Activated naive CD8-positive, alpha-beta T cell treated with anti-CD3 and anti-CD28 coated beads, Interleukin-2, amount 50 U/mL, for 24 hours (primary cell): ENCODE results near the gene CHD9NB.
"Not testable (repeated sequence)": the region's sequence is repeated elsewhere in the genome, so short reads cannot be mapped to it uniquely, and the experiment has no call there.

ENCODE experiments used
- ATAC-seq: fragments of 150-1000 bp; cut with Tn5 transposase; one replicate; pipeline ENCODE4 v1.10.0; 2021
- DNase-seq: peaks from one replicate; pipeline ENCODE4 v3.0.0; 2021
- H3K27ac Mint-ChIP-seq: one replicate; pipeline ENCODE4 v1.8.0; 2021; ENCODE audit warnings: mild to moderate bottlenecking, mixed read lengths
- H3K27me3 Mint-ChIP-seq: one replicate; pipeline ENCODE4 v1.8.0; 2021; ENCODE audit warnings: mixed read lengths
- H3K36me3 Mint-ChIP-seq: one replicate; pipeline ENCODE4 v1.8.0; 2021; ENCODE audit warnings: low read depth, mixed read lengths
- H3K4me1 Mint-ChIP-seq: one replicate; pipeline ENCODE4 v1.8.0; 2021; ENCODE audit warnings: mixed read lengths
- H3K4me3 Mint-ChIP-seq: one replicate; pipeline ENCODE4 v1.8.0; 2021; ENCODE audit warnings: mild to moderate bottlenecking, moderate library complexity, mixed read lengths
- H3K9me3 Mint-ChIP-seq: one replicate; pipeline ENCODE4 v1.8.0; 2021; ENCODE audit warnings: mixed read lengths

The CHD9NB gene

DNA sequence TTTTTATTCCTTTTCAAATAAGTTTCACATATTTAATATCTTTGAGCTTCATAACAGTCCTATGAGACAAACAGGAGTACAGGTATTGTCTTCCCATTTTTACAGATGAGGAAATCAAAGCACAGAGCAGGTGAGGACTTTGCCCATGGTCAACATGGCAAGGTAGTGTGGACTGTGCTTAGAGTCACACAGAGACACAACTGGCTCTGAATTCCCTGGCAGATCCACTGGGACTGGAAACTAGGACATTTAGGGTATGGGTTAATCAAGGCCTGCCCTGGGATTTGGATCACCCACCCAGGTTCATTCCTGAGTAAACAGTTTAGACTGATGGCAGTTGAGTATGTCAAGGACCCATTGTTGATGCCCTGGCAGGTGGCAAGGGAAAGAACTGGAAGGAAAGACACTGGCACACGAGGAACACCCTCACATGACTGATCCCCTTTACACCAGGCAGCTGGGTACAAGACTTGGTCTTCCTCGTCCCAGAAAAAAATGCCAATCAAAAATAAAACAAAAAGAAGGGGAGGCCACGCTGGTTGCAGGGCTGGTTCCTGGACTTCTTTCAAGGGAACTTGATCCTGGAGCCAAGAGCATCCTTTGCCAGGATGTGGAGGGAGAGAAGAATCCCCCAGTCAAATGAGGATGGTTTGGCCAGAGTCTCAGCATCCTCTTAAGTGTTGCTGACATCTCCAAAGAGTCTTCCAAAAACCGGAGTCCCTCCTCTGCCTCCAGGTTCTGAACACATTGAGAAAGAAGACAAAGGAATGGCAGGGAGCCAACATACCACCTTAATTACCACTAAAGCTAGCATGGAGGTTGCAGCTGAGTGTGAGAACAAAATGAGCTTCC lies 37.0 kb upstream of the CHD9NB start:
- peaks cover 40% of the 10 kb centered on the region for H3K4me1 Mint-ChIP-seq
- no peak overlapping the region for H3K27ac Mint-ChIP-seq
- no peak overlapping the region for H3K4me3 Mint-ChIP-seq

DNA sequence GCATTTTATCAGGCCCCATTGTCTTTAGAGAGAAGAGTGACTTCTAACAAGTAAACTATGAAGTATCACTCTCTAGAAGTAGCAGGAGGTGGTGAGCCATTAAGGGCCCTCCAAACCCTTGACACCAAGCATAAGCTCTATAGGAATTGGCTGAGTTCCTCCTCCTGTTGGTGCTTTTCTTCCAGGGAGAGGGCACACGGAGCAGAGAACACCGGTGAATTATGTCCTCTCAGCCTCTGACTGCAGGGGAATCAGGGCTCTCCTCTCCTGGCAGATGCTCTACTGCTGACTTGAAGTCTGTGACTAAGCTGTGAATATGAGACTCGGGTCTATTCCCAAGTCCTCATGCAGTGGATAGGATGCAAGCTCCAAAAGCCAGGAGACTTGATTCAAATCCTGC lies 34.4 kb upstream of the CHD9NB start:
- Mint-ChIP-seq H3K9me3 (no peaks in the 10 kb centered on the region), H3K36me3 (peaks cover 1% of the 10 kb centered on the region), H3K27me3 (no peaks in the 10 kb centered on the region), H3K4me3 (no peak overlapping the region), H3K4me1 (peaks cover 29% of the 10 kb centered on the region), H3K27ac (no peak overlapping the region)
- DNase-seq: no peak
- no peak for ATAC-seq

More for the DNA sequence above, 37.0 kb upstream of the CHD9NB start:
- DNase-seq (no peak), ATAC-seq (no peak)
- Mint-ChIP-seq H3K9me3 (no peaks in the 10 kb centered on the region), H3K36me3 (peaks cover 1% of the 10 kb centered on the region), H3K27me3 (no peaks in the 10 kb centered on the region)

DNA sequence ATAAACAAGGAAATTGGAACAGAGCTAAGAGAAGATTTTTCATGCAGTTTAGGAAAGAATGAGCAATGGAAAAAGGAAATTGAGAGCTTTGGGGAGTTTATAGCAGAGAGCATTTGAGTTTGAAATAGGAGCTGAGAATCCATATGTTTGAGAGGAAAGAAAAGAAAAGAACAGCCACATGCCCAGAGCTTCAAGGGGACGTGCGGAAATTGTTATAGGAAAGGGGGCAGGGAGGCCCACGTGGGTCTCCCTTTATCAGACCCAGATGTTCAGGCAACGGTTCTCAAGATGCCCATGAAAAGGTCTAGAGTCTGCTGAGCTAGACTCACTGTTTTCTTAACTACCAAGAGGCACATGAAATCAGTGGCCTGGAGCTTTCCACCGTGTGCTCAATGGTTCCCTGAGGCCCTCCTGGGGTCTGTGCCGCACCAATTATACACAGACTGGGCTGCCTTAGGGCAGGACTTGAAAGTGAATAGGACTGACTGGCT lies 33.3 kb upstream of the CHD9NB start:
- no peaks in the 10 kb centered on the region for H3K36me3 Mint-ChIP-seq
- ATAC-seq: no peak
- H3K4me1 Mint-ChIP-seq: peaks cover 22% of the 10 kb centered on the region
- H3K4me3 Mint-ChIP-seq: no peak overlapping the region
- no peaks in the 10 kb centered on the region for H3K9me3 Mint-ChIP-seq
- H3K27me3 Mint-ChIP-seq: no peaks in the 10 kb centered on the region
- DNase-seq: no peak
- H3K27ac Mint-ChIP-seq: no peak overlapping the region

DNA sequence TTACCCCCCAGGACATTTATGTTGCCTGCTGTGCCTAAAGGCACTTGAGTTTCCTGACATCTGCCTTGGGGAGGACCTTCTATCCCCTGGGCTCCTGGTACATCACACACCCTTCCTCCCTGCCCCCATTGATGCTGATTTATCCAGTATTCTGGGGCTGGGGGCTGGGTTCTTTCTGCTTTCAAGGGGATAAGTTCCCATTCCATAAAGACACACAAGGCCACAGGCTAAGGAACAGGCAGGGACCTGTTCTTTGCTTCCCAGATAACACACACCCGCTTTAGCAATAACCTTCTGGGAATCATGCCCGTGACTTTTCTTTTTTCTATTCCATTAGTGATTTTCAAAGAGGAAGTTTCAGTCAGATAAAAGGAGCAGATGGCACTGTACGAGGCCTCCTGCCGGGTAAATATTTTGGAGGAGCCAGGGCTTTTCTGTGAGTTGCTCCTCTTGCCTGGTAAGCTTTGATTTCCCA lies 32.7 kb upstream of the CHD9NB start:
- ATAC-seq (no peak), DNase-seq (no peak)
- H3K4me3 Mint-ChIP-seq: no peak overlapping the region
- no peaks in the 10 kb centered on the region for H3K9me3 Mint-ChIP-seq
- no peaks in the 10 kb centered on the region for H3K27me3 Mint-ChIP-seq
- peaks cover 16% of the 10 kb centered on the region for H3K4me1 Mint-ChIP-seq
- H3K36me3 Mint-ChIP-seq: no peaks in the 10 kb centered on the region
- H3K27ac Mint-ChIP-seq: no peak overlapping the region

DNA sequence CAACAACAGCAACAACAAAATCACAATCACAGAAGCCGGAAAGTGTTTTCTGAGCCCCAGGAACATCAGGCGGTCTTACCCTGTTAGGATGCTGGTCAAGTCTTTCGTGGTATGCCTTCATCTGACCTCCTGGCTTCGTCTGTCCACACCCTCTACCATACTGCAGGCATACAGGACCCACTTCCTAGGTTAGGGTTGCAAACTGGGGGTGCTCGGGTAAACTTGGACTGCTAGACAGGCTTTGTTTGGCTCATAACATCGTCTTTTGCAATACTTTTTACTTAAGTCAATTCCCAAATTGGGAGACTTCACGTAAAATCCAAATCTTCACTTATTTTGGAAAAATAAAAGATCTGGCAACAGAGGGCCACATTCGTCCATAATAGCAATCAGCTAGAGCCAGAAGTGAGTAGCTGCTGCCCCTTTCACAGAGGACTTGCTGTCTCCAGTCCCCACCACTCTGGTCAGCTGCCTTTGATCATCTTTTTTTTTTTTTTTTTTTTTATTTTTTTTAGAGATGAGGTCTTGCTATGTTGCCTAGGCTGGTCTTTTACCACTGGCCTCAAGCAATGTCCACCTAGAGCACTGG lies 32.1 kb upstream of the CHD9NB start:
- DNase-seq: no peak
- no peaks in the 10 kb centered on the region for H3K27me3 Mint-ChIP-seq
- H3K9me3 Mint-ChIP-seq: no peaks in the 10 kb centered on the region
- H3K4me3 Mint-ChIP-seq: no peak overlapping the region
- no peaks in the 10 kb centered on the region for H3K36me3 Mint-ChIP-seq
- peaks cover 10% of the 10 kb centered on the region for H3K4me1 Mint-ChIP-seq
- ATAC-seq: no peak
- no peak overlapping the region for H3K27ac Mint-ChIP-seq

DNA sequence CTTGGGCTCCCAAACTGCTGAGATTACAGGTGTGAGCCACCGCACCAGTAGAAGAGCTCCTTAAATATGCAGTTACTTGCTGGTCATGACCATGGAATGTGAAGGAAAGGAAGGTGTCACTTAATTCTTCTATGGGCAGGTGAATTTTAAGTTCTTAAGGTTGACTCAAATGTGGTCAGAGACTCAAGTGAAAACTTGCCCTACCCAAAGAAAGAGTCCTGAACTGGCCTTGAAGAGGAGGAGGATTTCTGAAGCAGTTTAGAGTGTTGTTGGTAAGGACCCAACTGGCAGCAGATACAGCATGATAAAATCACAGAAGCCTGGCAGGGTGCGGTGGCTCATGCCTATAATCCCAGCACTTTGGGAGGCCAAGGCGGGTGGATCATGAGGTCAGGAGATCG lies 31.4 kb upstream of the CHD9NB start:
- DNase-seq (no peak), ATAC-seq (no peak)
- Mint-ChIP-seq H3K4me1 (peaks cover 6% of the 10 kb centered on the region), H3K27me3 (no peaks in the 10 kb centered on the region), H3K9me3 (no peaks in the 10 kb centered on the region), H3K4me3 (no peak overlapping the region), H3K36me3 (no peaks in the 10 kb centered on the region), H3K27ac (no peak overlapping the region)

DNA sequence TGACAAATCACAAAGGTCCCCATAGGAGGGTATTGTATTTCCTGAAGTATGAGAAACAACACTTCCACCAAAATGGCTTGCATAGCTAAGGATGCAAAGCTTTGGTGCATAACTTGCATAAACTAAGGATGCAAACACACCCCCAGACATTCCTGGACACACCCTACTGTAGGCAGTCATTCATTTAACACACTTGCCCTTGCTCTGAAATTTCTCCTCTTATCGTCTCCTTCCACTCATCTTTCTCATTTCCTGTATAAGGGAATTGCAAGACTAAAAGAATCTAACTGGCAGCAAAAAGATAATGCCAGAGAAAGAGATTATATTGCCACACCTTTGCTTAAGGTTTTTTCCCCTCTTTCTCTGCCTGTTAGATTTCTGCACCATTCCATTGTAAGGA lies 30.4 kb upstream of the CHD9NB start:
- Mint-ChIP-seq H3K4me1 (peaks cover 11% of the 10 kb centered on the region), H3K9me3 (no peaks in the 10 kb centered on the region), H3K36me3 (peaks cover 2% of the 10 kb centered on the region), H3K27me3 (no peaks in the 10 kb centered on the region), H3K27ac (no peak overlapping the region), H3K4me3 (no peak overlapping the region)
- DNase-seq (no peak), ATAC-seq (no peak)

DNA sequence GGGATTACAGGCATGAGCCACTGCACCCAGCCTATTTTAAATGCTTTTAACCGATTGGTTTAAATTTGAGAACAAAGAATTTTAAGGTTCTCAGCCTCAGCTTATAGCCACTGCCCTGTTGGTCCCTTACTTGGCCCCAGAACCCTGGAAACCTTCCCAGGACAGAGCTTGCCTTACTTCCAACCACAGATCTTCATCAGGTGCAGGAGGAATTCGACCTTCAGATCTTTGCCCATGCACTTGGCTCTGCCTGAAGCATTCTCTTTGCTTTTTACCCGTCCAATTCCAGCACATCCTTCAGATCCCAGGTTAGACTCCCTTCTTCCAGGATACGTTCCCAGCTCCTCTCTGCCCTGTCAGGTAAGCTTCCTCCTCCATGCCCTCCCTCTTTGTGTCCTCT lies 29.8 kb upstream of the CHD9NB start:
- no peaks in the 10 kb centered on the region for H3K9me3 Mint-ChIP-seq
- H3K36me3 Mint-ChIP-seq: peaks cover 6% of the 10 kb centered on the region
- DNase-seq (no peak), ATAC-seq (no peak)
- H3K27ac Mint-ChIP-seq: no peak overlapping the region
- H3K4me1 Mint-ChIP-seq: peaks cover 15% of the 10 kb centered on the region
- no peak overlapping the region for H3K4me3 Mint-ChIP-seq
- no peaks in the 10 kb centered on the region for H3K27me3 Mint-ChIP-seq

DNA sequence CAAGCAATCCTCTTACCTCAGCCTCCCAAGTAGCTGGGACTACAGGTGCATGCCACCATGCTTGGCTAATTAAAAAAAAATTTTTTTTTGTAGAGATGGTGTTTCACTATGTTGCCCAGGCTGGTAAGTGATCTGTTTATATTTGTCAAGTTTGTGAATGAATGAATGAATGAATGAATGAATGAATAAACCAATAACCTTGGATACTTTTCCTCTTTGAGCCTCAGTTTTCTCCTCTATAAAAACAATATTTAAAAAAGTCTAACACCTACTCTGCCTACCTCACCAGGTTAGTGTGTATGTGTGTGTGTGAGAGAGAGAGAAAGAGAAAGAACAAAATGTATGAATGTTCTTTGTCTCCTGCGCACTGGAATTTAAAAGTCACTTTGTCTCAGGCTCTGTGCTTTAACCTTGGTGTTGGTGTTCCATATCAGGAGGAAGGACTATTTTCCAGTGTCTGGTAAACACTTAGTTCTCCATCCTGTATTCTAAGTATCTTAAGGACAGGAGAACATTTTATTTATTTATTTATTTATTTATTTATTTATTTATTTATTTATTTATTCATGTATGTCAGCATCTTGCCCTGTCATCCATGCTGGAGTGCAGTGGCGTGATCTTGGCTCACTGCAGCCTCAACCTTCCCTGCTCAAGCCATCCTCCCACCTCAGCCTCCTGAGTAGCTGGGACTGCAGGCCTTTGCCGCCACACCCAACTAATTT lies 29.1 kb upstream of the CHD9NB start:
- Mint-ChIP-seq H3K36me3 (peaks cover 6% of the 10 kb centered on the region), H3K27me3 (no peaks in the 10 kb centered on the region), H3K4me1 (peaks cover 15% of the 10 kb centered on the region), H3K4me3 (no peak overlapping the region), H3K27ac (no peak overlapping the region), H3K9me3 (no peaks in the 10 kb centered on the region)
- ATAC-seq: no peak
- no peak for DNase-seq

DNA sequence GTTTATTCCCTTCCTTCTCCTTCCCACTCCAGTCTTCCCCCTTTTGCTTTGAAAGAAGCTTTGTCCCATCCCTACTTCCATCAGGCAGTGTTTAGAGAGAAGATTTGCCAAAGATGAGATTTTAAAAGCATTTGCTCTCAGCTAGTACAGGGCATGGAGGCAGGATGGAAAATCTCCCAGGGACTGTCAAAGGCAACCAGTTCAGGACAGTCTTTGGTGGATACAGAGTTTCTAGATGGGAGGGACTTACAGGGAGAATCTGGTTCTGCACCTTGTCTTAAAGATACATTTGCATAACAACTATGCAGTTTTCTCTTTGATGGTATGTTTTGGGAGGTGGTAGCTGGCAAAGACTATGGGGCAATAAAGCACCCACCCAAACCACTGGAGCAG lies 28.3 kb upstream of the CHD9NB start:
- no peak overlapping the region for H3K27ac Mint-ChIP-seq
- peaks cover 15% of the 10 kb centered on the region for H3K4me1 Mint-ChIP-seq
- H3K27me3 Mint-ChIP-seq: no peaks in the 10 kb centered on the region
- H3K4me3 Mint-ChIP-seq: no peak overlapping the region
- no peak for ATAC-seq
- no peaks in the 10 kb centered on the region for H3K9me3 Mint-ChIP-seq
- DNase-seq: no peak
- peaks cover 6% of the 10 kb centered on the region for H3K36me3 Mint-ChIP-seq

DNA sequence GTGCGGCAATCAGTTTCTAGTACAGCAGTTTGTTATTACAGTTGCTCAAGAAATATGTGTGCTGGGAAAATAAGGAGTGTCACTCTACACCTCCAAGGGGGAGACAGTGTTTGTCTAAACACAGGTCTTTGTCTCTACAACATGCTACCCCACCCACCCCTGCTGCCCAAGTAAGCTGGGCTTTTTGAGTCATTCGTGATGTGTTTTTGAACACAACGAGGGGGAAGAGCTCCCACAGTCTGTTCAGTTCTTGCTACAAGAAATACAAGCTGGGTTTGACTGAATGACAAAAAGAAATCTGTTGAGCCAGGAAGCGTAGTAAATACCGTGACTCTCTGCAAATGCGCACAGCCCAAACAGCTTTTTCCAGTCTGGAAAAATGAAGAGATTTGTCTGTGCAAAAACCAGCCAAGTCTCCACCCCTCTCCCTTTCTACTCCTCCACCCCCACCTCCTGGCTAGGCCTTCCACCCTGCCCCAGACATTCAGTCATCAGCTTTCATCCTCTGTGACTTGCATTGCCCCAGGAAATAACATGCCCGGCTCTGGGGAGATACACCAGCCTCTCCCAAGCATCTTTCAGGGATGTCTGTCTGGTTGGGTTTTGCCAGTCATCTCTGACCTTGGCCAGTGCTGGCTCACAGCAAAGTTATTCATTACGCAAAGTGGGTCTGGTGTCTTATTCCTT lies 27.8 kb upstream of the CHD9NB start:
- Mint-ChIP-seq H3K27me3 (no peaks in the 10 kb centered on the region), H3K36me3 (peaks cover 11% of the 10 kb centered on the region), H3K4me1 (peaks cover 13% of the 10 kb centered on the region), H3K4me3 (no peak overlapping the region), H3K9me3 (no peaks in the 10 kb centered on the region), H3K27ac (no peak overlapping the region)
- ATAC-seq (no peak), DNase-seq (no peak)

DNA sequence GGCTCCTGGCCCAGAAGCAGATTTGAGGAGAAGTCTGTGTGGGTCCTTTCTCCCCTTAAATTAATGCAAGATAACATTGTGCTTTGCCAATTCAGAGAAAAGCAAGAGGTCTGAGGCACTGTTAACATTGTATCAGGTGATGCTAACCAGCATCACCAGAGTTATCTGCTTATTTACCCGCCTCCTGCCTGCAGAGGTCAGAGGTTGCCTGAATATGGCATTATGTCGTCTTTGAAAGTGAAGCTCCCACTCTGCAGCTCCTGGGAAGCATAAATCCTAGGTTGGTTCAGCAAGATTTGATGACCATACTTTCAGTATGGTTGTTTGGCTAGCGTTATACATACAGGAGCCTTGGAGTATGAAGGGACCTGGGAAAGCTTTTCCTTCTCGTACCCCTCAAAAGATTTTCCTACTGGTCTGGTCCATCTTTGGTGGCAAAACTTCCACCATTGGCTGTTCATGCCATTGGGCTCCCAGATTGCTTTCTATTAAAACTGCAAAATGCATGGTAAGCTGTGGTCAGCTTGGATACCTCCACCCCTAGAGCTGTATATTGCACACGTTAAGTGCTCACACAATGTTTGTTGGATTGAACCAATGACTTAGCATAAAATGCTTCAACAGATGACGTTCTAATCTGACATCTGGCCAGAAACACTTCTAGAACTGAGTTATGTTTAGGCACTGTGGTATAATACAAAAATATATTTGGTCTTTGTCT lies 26.2 kb upstream of the CHD9NB start:
- Mint-ChIP-seq H3K36me3 (peaks cover 17% of the 10 kb centered on the region), H3K4me3 (no peak overlapping the region), H3K27ac (no peak overlapping the region), H3K9me3 (peaks cover 6% of the 10 kb centered on the region), H3K27me3 (no peaks in the 10 kb centered on the region), H3K4me1 (peaks cover 12% of the 10 kb centered on the region)
- ATAC-seq (no peak), DNase-seq (no peak)

DNA sequence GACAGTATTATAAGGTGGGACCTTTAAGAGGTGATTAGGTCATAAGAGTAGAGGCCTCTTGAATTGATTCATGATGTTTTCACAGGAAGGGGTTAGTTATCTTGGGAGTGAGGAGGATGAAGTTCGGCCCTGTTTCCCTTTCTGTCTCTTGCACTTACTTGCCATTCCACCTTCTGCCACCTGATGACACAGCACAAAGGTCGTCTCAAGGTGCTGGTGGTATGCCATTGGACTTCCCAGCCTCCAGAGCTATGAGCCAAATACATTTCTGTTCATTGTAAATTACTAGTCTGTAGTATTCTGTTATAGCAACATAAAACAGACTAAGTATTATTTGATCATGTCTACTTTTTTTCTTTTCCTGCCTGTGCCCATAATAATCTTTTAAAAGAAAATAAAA lies 25.6 kb upstream of the CHD9NB start:
- Mint-ChIP-seq H3K36me3 (peaks cover 20% of the 10 kb centered on the region), H3K27me3 (no peaks in the 10 kb centered on the region), H3K27ac (no peak overlapping the region), H3K9me3 (peaks cover 11% of the 10 kb centered on the region), H3K4me1 (peaks cover 12% of the 10 kb centered on the region), H3K4me3 (no peak overlapping the region)
- ATAC-seq: no peak
- no peak for DNase-seq

DNA sequence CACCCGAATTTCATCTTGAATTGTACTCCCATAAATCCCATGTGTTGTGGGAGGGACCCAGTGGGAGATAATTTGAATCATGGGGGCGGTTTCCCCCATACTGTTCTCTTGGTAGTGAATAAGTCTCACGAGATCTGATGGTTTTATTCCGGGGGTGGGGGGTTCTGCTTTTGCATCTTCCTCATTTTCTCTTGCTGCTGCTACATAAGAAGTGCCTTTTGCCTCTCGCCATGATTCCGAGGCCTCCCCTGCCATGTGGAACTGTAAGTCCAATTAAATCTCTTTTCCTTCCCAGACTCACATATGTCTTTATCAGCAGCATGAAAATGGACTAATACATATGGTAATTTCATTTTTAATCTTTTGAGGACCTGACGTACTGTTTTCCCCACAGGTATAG lies 22.8 kb upstream of the CHD9NB start:
- H3K27ac Mint-ChIP-seq, H3K4me3 Mint-ChIP-seq, H3K27me3 Mint-ChIP-seq, DNase-seq, ATAC-seq: not testable (repeated sequence)
- peaks cover 22% of the 10 kb centered on the region for H3K4me1 Mint-ChIP-seq
- peaks cover 14% of the 10 kb centered on the region for H3K9me3 Mint-ChIP-seq
- peaks cover 23% of the 10 kb centered on the region for H3K36me3 Mint-ChIP-seq
